Superior temporal gyrus (tissue), 1 donor: ENCODE data around the gene DHRS9.

Experiments used
- DNase-seq: peaks from one replicate; pipeline ENCODE4 v3.0.0-alpha.2; 2016; ENCODE audit errors: extremely low spot score

Gene DHRS9

DNA sequence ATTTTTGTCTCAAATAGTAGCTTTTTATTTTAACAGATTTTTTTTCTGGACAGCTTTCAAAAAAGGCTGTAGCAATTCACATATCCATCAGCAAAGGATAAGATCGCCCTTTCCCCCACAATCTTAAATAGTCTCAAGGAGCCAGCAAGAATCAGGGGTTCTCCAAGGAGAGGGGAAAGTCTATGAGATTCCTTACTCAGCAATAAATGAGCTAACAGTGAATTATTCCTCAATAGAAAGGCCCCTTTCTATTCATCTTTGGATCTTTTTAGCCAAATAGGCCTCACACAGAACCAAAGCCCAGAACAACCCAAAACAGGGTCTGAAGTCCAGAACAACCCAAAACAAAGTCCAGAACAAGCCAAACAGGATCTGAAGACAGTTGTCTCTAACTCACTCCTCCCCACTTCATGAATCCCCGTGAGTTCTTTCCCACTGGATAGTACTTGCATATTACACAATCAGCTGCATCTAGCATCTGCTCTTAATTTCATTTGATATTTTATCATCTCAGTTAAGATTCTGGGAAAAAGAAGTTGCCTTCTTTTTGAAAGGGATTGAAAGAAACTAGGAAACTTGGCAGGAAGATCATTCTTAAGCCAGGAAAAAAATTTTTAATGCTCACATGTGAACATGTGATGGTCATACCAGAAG lies 3.4 kb upstream of the DHRS9 start:
- DNase-seq = no peak

DNA sequence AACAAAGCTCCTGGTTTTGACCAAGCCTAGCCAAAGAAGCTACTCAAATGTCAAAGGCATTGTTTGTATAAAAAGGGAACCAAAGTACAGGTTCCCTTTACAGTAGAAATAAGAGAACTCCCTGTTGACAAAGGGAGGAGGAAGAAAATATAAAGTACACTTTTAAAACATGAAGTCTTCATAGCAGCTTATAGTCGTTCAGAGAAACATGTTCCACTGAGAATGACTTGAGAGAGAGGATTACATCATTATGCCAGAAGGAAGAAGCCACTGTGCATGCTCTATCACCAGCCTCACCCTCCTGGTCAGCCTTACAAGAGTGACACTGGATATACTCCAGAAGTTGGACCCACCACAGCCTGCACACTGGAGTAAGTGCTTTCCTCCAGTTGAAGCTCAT lies 2.5 kb upstream of the DHRS9 start:
- DNase-seq = no peak

DNA sequence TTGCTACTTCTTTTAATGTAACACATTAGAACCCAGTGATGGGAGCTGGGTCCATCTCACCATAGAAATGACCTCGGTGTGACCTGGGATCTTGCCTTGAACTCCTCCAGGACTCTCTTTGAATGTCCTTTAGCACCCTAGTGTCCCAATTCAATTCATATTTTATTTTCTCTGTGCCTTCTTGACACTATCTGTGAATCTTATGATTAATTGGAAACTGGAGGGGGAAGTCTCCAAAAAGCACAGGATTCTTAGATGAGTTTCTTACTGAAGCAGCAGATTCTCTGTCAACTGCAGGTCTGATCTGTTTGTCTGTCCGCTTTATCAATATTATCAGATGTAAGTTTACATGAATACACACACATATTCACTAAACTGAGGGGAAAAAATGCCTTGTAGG lies 470 bp downstream of the DHRS9 start:
- DNase-seq = no peak

DNA sequence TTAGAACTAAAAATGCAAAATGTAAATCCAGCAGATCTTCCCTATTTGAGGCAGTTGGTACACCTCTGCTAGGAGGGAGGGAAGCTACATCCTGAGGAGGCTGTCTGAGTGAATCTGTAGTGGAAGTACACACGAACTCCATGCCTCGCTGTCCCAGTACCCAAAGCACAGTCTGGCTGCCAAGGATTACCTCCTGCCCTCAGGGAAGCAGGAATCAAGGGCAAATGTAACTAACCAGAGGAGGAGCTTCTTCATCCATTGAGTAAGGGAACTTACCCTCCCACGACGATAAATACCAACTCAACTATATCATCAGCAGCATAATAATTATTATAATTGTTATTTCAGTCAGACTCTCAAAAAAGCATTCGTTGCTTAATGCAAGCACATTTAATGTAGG lies 2.1 kb downstream of the DHRS9 start:
- DNase-seq = no peak

DNA sequence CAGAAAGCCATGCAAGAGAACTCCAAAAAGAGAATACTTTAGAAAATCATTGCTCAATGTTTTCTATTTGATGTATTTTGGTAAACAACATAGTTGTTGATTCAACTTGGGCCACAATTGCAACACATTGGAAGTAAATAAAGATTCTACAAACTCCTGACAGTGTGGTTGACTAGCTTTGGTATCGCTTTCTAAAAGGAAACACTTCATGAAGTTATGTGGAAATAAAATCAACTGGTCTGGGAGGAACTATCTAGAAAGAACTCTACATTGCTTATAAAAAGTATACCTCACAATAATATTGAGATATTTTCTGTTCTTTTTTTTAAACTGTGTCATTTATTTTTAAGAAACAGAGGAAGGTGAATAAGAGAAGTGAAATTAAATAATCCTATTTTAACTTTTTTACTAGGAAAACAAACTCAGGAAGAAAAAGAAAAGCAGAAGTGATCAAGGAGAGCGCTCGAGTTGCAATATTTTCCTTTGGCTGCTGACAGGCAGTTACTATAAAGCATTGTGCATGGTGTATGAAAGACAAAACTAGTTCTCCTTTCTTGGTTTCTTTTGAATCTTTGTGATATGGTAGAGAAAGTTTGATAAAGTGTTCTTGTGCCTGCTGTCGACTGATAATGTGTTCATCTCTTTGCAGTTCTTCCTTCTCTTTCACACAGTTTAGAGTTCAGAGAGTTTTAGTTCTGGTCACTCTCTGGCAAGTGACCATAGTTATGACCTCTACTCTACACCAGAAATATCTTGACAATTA lies 3.0 kb downstream of the DHRS9 start:
- no peak for DNase-seq

DNA sequence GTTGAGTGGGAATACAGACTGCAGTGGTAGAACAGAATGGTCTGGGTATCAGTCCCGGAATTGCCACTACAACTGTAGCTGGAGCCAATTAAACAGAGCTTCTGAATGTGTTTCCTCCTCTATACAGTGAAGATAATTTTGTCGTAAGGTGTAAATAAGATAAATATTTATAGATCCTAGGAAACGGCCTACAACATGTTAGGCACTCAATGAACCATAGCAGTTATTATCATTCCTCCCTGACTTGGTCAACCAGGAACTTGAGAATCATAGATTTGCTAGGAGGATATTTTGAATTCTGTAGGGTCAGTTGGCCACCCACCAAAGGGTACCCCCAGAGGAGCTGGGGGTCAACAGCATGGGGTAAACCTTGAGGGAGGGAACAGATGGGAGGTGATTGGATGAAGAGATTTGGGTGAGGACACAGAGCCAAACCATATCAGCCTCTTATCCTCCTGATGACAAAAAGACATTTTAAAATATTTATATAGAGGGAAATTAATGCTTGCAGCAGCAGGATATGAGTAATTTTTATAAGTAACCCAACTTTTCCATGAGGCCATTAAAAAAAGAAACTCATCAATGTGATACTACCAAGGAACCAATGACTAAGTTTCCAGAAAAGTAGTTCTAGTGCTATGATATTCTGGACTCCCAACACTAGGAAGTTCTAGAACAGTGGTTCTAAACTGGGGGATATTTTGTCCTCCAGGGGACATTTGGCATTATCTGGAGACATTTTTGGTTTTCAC lies 4.0 kb downstream of the DHRS9 start:
- no peak for DNase-seq

DNA sequence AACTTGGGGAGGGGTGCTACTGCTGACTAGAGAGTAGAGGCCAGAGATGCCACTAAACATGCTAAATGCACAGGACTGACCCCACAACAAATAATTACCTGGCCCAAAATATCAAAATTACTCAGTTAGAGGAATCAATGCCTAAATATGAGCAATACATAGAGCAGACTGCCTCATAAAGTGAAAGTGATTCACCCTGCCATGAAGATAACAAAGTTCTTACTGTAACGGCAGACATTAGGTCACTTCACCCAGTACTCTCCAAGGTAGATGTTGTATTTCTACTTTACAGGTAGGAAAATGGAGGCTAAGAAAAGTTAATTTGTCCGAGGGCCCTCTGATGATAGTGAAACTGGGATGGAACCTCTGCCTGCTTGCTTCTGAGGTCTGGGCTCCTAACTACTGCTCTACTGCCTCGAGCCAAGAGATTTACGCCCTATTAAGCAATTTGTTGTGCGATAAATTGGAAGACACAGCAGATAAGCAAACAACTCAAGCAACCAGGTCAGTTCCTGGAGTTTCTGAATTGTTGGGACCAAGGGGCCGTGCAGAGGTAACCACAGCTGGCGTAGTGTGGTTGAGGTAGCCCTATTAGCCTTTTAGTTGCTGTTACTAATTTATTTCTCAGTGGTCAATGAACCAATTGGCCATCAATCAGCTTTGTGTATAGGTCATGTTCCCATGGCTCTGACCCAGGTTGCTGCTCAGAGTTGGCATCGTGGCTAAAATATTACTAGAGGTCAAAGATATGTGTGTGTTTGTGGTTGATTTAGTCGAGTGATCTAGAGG lies 4.8 kb downstream of the DHRS9 start:
- DNase-seq = no peak

DNA sequence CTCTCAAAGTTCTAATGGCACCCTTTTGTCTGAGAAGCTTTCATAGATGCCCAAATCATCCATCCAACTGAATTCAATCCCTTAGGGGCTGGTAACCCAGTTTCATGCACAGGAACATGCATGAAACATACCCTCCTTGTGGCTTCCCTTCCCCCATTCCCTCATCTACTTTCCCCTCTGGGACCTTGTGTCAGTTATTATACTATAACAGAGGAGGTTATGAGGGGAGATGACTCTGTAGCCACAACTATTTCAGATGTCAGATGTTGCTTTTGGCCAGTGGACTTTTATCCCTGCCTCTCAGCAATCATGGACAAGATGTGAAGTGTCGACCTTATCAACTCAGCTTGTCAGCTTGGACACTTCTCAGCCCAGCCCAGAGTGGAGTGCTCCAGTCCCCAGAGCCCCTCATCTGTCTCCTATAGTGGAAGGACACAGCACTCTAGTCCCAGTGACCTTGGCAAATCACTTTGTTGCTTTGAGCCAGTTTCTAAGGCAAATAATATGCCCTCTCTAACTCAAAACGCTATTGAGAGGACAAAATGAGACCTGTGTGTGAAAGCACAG lies 8.4 kb downstream of the DHRS9 start:
- DNase-seq = no peak

DNA sequence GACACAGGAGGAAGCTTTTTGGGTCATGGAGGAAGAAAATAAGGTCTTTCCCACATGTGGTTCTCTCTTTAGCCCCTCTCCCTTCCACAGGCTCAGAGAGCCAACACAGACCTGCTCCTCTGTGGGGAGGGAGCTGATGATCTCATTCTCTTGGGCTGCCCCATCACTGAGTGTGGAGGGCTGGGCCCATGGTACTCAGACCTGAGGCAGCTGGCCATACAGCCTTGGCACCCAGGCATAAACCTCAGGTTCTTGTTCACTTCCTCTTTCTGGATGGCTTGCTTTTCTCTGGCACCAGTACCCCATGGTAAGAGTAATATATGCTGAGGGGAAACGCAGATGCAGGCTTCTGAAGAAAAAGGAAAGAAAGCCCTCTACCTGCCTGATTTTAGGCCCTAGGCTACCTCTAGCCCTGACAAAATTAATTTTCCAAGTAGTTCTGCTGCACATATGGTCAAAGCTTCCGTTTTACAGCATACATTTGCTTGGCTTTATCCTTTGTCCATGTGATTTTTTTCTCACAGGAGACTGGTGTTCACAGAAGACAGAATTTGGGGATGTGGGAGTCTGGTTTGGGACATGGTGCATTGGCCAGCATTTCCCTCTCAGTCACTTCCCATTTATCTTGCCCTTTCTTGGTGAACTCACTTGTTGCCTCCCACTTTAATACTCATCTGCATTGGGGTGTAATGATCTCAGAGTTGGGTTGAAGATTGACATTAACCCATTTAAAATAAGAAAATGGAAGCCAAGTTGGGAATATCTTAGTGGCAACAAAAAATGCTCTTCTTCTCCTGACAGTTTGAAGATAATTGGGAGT lies 11.1 kb downstream of the DHRS9 start:
- no peak for DNase-seq

DNA sequence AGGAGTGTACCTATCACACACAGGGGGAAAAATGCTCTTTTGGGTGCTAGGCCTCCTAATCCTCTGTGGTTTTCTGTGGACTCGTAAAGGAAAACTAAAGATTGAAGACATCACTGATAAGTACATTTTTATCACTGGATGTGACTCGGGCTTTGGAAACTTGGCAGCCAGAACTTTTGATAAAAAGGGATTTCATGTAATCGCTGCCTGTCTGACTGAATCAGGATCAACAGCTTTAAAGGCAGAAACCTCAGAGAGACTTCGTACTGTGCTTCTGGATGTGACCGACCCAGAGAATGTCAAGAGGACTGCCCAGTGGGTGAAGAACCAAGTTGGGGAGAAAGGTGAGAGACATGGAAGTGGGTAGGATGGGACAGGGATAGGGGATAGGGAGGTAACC lies 12.2 kb downstream of the DHRS9 start:
- DNase-seq = no peak

DNA sequence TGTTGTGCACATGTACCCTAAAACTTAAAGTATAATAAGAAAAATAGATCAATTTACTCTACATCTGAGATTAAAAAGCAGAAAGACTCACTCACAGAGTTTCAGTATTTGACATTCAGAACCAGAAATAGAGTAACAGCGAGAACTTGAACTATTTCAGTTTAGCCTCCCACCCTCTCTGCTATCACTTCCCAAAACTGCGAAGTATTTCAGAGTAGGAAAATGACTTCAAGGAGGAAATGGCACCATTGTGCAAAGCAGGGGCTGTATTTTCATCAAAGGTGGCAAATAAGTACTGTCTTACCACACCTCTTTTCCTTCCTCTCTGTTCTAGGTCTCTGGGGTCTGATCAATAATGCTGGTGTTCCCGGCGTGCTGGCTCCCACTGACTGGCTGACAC lies 13.6 kb downstream of the DHRS9 start:
- no peak for DNase-seq

DNA sequence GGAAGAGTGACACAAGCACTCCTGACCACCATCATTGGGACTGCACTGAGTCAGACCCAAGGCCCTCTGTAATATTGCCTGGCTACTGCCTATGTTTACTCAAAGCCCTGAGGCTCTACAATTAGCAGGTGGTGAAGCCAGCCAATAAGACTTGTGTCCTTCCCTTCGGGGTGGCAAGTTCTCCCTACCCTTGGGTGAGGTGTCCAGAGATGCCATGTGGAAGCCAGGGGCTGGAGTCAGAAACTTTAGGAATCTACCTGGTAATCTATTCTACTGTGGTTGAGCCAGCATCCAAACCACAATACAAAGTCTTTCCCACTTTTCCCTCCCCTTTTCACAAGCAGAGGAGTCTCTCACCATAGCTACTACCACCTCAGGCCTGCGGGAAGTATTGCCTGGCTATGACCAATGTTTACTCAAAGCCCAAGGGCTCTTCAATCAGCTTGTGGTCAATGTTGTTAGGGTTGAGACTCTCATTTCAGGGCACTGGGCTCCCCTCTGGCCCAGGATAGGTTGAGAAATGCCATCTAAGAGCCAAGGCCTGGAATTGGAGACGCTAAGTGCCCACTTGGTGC lies 17.6 kb downstream of the DHRS9 start:
- no peak for DNase-seq

DNA sequence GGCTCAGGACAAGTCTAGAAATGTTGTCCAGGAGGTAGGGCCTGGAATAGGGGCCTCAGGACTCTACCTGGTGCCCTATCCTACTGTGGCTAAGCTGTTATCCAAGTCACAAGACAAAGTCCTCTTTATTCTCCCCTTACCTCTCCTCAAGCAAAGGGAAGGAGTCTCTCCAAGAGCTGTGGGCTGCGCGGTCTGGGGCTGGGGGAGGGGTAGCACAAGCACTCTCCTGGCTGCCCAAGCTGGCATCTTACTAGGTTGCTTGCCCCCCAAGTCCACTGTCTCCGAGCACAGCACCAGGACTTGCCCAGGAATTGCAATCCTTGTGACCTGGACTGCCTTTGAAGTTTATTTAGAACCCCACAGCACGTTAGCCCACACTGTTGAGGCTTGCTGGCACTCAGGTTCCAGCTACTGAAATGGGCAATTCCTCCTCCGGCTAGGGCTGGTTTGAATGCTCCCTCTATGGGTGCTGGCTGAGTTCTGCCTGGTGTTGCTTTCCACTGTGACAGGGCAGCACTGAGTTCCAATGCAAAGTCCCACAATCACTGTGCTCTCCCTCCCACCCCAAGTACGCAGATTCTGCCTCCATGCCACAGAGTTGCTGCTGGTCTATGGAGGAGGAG lies 18.5 kb downstream of the DHRS9 start:
- DNase-seq = no peak

DNA sequence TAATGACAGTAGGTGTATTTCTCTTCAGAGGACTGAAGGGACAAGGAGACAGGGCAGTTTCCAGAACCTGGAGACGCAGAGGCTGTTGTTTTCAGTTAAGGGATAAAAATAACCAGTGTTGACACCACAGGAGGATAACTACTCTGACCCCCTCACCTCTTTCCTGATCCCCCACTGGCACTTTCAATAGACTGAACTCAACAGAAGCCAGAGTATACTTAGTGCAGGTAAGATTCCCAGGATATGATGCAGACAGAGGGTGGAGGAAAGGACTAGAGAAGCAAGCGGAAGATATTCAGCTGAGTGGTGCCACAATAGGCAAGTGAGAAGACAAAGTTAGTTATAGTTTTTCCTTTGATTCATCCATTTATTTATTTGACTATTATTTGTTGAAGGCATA lies 19.8 kb downstream of the DHRS9 start:
- no peak for DNase-seq

DNA sequence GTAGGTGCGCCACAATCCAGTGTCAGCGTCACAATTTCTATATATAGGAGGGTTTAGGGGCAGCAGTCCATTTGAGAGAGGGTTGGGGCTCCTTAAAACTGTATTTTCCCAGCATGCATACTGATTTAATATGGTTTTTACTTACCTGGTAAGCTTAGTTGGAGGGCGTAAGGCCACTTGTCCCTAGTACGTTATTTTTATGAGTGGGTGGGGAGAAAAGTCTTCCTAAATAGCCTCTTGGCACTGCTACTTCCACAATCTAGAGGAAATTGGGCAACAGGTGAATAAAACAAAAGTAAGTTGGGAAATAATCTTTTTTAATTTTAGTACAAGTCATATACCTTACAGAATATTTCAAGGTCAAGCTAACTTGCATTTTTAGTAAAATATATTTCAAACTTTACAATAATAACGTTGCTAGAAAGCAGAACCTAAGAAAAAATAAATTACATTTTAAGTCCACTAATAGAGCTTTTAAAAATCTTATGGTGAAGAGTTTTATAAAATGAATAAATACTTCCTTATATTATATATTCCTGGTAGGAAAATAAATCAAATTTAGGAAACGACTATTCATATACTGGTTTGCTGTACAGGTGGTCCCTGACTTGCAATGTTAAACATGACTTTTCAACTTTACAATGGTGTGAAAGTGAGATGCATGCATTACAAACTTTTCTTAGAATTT lies 20.9 kb downstream of the DHRS9 start:
- no peak for DNase-seq

DNA sequence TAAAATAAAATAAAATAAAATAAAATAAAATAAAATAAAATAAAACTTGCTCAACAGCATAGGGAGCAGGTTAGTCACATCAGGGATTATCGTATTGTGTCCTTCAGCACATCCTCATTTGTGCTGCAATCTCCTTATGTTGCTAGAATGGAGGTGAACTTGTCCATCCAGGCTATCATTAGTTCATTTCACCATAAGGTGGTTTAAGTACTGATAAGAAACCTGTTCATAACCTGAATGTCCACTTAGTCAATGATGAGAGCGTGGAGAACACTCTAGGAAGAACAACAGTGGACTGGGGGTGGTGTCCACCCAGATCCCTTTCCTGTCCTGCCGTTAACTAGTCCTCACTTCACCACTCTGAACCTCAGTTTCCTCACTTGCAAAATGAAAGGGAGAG lies 21.9 kb downstream of the DHRS9 start:
- DNase-seq = no peak

DNA sequence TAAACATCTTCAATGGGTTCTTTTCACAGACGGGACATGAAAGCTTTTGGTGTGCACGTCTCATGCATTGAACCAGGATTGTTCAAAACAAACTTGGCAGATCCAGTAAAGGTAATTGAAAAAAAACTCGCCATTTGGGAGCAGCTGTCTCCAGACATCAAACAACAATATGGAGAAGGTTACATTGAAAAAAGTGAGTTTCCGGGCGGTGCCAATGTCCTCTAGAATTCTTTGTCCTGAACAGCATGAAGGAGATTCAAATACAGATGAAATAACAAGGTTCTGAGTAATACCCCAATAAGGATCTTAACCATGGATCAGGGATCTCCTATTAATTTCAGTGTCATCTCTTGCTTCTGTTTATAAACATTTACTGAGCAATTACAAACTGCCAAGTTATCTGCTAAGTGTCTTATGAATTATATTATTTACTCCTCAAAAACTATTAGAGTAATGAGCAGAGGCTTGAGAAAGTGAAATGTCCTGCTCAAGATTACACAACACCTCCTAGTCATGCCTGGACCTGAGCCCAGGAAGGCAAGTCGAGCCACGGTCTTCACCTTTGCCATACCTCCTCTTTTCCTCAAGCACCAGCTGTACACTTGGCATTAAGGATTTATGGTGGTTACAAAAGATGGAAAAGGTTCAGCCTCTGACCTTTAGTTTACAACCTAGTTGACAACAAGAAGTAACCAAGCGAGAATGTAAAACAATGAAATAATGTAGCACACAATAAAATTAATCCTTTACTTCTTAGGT lies 22.6 kb downstream of the DHRS9 start:
- no peak for DNase-seq

DNA sequence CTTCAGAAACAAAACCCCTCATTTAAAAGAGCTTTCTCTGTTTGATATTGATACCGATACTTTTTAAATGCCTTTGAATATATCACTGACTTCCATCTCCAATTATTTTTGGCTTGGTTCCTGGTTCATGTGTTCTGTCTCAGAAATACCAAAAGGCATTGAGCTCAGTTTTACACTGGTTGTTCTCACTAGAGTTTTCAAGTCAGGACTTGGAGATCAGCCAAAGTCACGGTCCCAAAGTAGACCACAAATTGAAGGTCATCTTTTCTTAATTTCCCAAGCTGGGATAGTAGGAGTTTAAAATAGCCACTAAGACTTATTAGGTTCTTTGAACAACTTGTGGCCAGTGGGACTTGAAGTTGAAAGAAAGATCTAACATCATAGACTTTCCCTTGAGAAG lies 24.2 kb downstream of the DHRS9 start:
- DNase-seq = no peak

DNA sequence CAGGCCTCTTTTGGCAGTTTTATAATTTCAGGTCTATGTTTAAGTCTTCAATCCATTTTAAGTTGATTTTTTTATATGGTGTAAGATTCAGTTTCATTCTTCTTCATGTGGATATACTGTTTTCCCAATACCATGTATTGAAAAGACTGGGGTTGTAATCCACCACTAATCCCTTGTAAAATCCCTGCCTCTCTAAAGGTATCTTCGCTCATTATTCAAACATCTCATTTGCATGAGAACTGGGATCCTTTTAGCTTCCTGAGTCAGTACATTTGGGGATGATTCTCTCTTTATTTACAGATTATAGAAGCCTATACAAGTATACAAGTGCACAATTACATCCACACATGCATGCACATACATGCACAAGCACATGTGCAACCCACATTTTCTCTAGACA lies 25.3 kb downstream of the DHRS9 start:
- no peak for DNase-seq
